Neuron (in vitro differentiated cells): ENCODE data around the gene EFCAB6.

Experiments
- H2AFZ ChIP-seq: one replicate; pipeline ENCODE4 v1.6.1; 2013; ENCODE audit warnings: low read depth, mild to moderate bottlenecking, inconsistent platforms, low read length, moderate library complexity
- H3K27me3 ChIP-seq: one replicate; pipeline ENCODE4 v1.6.1; 2013; ENCODE audit warnings: low read length; ENCODE audit not compliant: insufficient read depth
- H3K36me3 ChIP-seq: one replicate; pipeline ENCODE4 v1.6.1; 2013; ENCODE audit warnings: low read length; ENCODE audit not compliant: insufficient read depth
- H3K4me1 ChIP-seq: one replicate; pipeline ENCODE4 v1.6.1; 2013; ENCODE audit warnings: low read length; ENCODE audit not compliant: insufficient read depth
- H3K4me3 ChIP-seq: 2 replicates; pipeline ENCODE4 v1.5.1; 2013; ENCODE audit warnings: mild to moderate bottlenecking, low read length, moderate library complexity
- H3K9me3 ChIP-seq: one replicate; pipeline ENCODE4 v1.6.1; 2013; ENCODE audit warnings: low read length

Gene EFCAB6

DNA sequence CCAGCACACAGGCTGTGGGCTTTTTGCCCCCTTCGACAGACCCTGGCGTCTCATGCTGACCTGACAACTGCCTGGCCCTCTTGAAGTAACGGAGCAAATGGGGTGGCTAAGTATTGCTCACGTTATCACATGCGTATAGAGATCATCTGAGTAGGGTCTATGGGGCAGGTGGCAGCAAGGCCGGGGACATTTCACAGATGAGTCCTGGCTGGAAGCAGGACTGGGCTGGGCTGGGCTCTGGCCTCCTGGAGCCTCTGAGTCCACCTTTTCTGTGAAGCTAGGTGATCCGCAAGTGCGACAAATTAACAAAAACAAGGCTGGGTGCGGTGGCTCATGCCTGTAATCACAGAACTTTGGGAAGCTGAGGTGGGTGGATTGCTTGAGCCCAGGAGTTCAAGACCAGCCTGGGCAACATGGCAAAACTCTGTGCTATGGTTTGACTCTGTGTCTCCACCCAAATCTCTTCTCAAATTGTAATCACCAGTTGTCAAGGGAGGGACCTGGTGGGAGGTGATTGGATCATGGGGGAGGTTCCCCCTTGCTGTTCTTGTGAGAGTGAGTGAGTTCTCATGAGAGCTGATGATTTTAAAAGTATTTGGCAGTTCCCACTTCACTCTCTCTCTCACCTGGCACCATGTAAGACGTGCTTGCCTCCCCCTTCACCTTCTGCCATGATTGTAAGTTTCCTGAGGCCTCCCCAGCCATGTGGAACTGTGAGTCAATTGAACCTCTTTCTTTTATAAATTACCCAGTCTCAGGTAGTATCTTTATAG, 278.3 kb downstream of the EFCAB6 start:
- Histone ChIP-seq H3K27me3 (no peaks in the 10 kb centered on the region), H3K9me3 (peaks cover 2% of the 10 kb centered on the region), H2AFZ (no peak overlapping the region), H3K4me3 (no peak overlapping the region), H3K4me1 (no peaks in the 10 kb centered on the region), H3K36me3 (no peaks in the 10 kb centered on the region)

DNA sequence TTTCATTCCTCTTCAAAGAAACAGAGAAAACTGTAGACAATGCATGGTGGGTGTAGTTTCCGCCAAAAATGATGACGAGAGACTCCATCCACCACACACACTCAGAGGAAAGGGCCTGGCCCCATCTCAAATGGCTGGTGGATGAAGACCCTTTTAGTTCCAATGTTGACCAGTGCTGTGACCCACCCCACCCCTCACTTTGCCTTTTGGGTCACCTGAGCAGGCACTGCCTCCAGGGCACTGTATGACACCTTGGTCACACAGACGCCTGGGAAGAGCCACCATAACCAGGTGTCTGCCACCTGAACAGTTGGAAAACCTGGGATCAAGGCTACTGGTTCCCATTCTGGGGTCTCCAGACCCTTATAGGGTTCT, 279.0 kb downstream of the EFCAB6 start:
- peaks cover 2% of the 10 kb centered on the region for H3K9me3 ChIP-seq
- H3K4me3 ChIP-seq: no peak overlapping the region
- H3K36me3 ChIP-seq: no peaks in the 10 kb centered on the region
- H2AFZ ChIP-seq: no peak overlapping the region
- no peaks in the 10 kb centered on the region for H3K27me3 ChIP-seq
- H3K4me1 ChIP-seq: no peaks in the 10 kb centered on the region

DNA sequence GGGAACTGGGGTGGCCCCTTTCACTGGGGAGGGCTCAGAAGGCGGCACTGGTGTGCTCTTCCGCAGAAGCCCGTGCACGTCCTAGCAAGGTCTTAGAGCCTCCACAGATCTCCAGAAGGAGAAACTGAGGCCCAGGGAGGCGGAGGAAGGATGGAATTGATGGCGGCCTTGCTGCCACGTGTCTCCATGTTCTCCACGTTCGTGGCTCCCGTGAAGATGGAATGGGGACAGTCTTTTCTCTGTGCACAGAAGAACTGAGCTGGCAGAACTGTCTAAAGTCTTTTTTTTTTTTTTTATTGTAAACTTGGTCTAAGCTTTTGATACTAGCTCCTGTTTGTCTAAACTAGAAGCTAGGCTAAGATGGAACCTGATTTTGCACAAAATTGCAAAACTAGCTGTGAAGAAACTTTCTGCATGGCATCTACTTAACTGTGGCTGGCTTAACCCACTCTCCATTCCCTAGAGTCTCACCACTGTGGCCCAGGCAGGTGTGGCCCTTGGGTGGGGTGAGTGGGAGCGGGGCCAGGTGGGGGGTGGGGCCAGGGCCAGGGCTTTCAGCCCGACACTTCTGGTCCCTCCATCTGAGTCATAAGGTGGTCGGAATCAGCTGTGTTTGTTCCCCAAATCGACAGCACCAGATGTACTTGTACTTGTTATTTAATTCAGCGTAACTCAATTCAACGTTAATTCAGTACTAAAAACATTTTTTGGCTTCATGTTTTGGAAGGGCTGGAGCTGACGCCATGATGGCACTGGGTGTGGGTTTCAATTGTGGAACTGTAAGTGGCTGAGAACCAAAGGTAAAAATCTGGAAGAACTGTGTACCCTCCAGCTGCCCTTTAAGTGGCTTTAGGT, 279.6 kb downstream of the EFCAB6 start:
- H2AFZ ChIP-seq: no peak overlapping the region
- no peak overlapping the region for H3K4me3 ChIP-seq
- no peaks in the 10 kb centered on the region for H3K4me1 ChIP-seq
- no peaks in the 10 kb centered on the region for H3K27me3 ChIP-seq
- H3K9me3 ChIP-seq: peaks cover 2% of the 10 kb centered on the region
- H3K36me3 ChIP-seq: no peaks in the 10 kb centered on the region

DNA sequence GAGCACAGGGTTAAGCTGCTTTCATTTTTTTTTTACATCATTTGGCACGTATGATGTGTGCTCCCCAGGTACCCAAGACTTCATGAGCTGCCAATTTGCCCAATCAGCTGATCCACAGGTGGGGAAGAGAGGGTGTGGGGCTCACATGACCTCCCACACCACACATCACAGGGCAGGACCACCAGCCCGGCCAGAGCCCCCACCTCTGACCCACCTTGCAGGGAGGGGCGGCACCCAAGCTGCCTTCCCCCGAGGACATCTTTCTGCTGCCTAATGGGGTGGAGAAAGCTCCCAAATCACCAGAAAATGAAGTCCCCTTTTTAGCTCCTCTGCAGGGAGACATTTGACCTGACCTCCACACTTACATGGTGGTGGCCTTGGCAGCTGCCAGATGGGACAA, 280.5 kb downstream of the EFCAB6 start:
- Histone ChIP-seq H3K4me3 (no peak overlapping the region), H3K4me1 (no peaks in the 10 kb centered on the region), H3K36me3 (no peaks in the 10 kb centered on the region), H2AFZ (no peak overlapping the region), H3K27me3 (no peaks in the 10 kb centered on the region), H3K9me3 (no peaks in the 10 kb centered on the region)

DNA sequence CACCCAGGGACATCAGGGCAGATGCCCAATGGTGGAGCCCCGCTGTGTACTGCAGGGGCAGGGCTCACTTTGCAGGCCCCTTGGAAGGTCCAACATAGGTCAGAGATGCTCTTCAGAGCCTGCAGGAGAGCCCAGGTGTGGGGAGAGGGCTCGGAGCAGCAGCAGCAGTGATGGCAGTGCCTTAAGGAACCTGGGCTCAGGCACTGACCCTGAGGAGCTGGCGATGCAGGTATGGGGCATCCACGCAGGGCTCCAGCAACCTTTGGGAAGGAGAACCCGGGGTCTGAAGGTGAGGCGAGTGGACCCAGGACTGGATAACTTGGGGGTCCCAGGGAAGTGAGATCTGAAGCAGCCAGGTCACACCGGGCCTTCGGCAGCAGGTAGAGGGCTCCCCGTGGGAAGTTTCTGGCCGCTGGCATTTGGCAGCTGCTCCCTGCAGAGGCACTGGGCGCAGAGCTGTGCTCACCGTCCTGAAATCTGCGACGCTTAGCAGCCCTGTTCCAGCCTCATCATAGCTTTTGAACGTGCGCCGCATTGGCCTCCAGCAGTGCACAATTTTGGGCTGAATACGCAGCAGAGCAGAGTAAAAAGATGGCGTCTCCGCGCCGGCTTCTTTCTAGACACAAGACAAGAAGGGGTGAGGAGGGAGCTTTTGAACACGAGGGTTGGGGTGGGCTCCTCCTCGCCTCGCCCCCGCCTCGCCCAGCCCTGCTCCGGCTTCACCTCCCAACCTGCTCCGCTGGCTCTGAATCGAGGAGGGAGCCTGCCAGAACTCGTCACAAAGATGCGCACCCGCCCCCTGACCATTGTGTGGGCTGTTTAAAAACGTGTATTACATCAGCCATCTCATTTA, 281.5 kb downstream of the EFCAB6 start:
- Histone ChIP-seq H3K9me3 (no peaks in the 10 kb centered on the region), H3K4me1 (no peaks in the 10 kb centered on the region), H3K27me3 (no peaks in the 10 kb centered on the region), H2AFZ (no peak overlapping the region), H3K4me3 (no peak overlapping the region), H3K36me3 (no peaks in the 10 kb centered on the region)

DNA sequence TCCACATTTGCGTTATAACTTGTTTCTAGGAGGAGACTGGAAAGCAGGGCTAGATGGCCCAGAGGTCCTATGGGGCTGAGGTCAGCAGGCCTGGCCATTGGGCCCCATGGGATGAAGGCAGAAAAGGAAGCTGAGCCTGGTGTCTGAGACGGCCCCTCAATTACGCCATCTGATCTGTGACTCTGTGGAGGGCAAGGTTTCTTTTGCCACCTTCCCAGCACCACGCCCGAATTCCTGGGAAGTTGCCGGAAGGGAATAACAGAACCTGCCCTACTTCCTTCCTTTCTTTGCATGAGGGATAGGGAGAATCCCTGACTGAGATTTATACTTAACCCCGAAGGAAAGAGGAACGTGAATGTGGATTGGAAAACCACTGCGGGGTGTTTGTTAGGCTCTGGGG, 282.2 kb downstream of the EFCAB6 start:
- Histone ChIP-seq H3K9me3 (no peaks in the 10 kb centered on the region), H2AFZ (no peak overlapping the region), H3K4me1 (no peaks in the 10 kb centered on the region), H3K4me3 (no peak overlapping the region), H3K36me3 (no peaks in the 10 kb centered on the region), H3K27me3 (no peaks in the 10 kb centered on the region)

DNA sequence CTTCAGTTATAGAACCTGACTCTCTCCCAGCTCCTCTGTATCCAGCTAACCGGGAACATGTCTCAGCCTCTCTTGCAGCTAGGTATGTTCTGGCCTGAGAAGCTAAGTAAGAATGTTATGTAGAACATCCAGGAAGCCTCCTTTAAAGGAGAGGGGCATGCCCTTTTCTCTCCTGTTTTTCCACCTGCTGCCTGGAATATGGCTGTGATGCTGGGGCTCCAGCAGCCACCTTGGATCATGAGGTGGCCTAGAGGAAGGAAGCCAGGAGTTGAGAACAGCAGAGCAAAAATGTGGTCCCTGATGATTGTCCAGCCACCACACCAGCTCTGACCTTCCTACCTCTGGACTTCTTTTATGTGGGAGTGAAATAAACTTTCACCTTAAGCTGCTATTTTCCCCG, 282.6 kb downstream of the EFCAB6 start:
- no peaks in the 10 kb centered on the region for H3K36me3 ChIP-seq
- H2AFZ ChIP-seq: no peak overlapping the region
- H3K4me1 ChIP-seq: no peaks in the 10 kb centered on the region
- no peaks in the 10 kb centered on the region for H3K27me3 ChIP-seq
- H3K4me3 ChIP-seq: no peak overlapping the region
- no peaks in the 10 kb centered on the region for H3K9me3 ChIP-seq

DNA sequence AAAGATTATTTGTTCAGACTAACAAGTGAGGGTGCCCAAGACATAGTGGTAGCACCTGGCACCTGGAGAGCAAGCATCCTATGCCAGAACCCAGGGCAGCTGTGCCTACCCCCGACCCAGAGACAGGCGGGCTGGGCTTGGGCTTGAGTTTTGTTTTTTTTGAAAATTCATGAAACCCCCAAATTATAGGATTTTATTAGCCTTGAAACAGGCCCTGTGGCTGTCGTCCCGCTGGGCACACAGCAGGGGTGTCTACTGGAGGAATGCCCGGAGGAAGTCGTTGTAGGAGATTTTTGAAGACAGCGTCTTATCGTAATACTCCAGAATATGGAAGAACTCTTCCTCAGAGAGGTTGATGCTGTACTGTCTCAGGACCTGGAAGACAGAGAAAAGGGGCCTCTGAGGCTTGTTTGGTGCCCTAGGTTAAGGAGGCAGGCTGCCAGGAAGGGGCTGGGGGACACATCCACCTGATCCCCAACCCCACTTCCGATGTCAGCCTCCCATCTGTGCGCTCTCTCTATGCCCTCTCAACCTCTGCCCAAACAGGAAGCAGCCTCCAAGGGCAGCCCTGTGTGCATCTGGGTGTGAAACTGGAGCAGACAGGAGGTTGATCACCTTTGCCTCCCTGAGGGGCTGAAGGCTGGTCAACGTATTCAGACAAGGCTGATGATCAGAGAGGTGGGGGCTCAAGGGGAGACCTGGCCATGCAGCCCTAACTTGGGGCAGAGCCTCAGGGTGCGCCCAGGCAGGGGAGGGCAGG, 283.3 kb downstream of the EFCAB6 start:
- no peaks in the 10 kb centered on the region for H3K9me3 ChIP-seq

DNA sequence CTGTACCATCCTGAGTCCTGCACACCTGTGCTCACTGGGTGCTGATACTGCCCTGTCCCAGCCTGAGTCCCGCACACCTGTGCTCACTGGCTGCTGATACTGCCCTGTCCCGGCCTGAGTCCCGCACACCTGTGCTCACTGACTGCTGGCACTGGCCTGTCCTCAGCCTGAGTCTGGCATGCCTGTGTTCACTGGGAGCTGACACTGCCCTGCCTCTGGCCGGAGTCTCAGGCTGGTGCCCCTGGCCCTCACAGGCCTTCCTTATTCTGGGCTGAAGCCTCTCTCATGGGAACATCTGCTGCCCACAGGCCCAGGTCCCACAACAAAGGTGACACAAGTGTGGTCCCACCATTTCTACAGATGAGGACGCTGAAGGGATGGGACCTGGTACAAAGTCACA, 285.2 kb downstream of the EFCAB6 start:
- no peaks in the 10 kb centered on the region for H3K36me3 ChIP-seq
- no peaks in the 10 kb centered on the region for H3K9me3 ChIP-seq
- no peaks in the 10 kb centered on the region for H3K4me1 ChIP-seq
- no peak overlapping the region for H2AFZ ChIP-seq
- no peak overlapping the region for H3K4me3 ChIP-seq
- H3K27me3 ChIP-seq: no peaks in the 10 kb centered on the region

More for the DNA sequence above, 283.3 kb downstream of the EFCAB6 start:
- no peak overlapping the region for H2AFZ ChIP-seq
- no peaks in the 10 kb centered on the region for H3K4me1 ChIP-seq
- no peak overlapping the region for H3K4me3 ChIP-seq
- no peaks in the 10 kb centered on the region for H3K27me3 ChIP-seq
- no peaks in the 10 kb centered on the region for H3K36me3 ChIP-seq

DNA sequence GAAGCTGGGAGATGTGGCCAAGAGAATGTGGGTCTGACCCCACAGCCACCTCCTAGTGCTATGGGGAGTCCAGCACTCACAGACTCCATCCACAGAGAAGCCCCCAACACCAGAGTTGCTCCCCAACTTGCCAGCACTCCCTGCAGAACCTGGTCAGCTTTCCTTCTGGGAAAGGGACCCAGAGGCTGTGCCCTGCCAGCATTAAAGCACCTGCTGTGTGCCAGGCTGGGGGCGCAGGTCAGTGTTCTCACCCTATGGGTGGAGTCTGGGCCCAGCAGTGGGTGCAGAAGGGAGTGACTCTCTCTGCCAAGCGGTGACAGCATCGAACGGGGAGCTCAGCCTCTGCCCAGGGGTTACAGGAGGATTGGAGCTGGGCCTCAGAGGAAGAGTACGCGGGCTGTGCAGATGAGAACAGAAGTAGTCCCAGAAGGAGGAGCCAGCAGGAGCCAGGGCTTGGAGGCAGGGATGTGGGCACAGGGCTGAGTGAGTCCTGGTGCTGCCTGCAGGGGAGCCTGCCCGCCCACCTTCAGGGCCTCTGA, 285.9 kb downstream of the EFCAB6 start:
- H2AFZ ChIP-seq: no peak overlapping the region
- no peak overlapping the region for H3K4me3 ChIP-seq

DNA sequence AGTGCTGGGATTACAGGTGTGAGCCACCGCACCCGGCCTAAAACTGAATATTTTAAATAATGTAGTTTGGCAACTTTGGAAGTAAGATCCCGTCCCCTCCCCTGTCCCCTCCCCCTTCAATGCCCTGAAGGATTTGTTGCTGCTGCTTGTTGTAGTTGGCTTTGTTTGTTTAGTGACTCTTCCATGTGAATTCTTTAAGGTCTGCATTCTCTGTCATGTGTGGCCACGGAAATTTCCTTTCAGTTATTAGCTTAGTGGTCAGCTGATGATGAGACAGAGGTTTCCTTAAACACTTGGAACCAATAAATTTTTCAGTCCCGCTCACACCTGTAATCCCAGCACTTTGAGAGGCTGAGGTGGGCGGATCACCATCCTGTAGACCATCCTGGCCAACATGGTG, 290.4 kb downstream of the EFCAB6 start:
- Histone ChIP-seq H2AFZ (no peak overlapping the region), H3K9me3 (no peaks in the 10 kb centered on the region), H3K27me3 (no peaks in the 10 kb centered on the region), H3K4me1 (no peaks in the 10 kb centered on the region), H3K4me3 (no peak overlapping the region), H3K36me3 (no peaks in the 10 kb centered on the region)

More for the DNA sequence above, 285.9 kb downstream of the EFCAB6 start:
- H3K27me3 ChIP-seq: no peaks in the 10 kb centered on the region
- no peaks in the 10 kb centered on the region for H3K9me3 ChIP-seq
- no peaks in the 10 kb centered on the region for H3K4me1 ChIP-seq
- H3K36me3 ChIP-seq: no peaks in the 10 kb centered on the region

DNA sequence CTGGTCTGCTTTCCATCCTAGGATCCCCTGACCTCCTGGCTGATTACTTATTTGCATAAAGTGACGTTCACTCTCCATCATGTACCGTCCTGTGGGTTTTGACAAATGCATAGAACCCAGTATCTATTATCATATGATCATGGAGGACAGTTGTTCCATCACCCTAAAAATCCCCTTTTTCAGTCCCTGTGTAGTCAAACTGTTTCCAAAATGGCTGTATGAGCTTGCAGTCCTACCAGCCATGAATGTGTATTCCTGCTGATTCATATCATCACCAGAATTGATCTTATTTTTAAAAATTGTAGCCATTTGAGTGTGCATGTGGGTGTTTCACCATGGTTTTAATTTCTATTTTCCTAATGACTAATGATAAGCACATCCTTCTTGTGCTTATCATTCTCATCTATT, 291.5 kb downstream of the EFCAB6 start:
- no peaks in the 10 kb centered on the region for H3K4me1 ChIP-seq
- H3K36me3 ChIP-seq: no peaks in the 10 kb centered on the region
- H3K4me3 ChIP-seq: no peak overlapping the region
- H3K27me3 ChIP-seq: no peaks in the 10 kb centered on the region
- no peak overlapping the region for H2AFZ ChIP-seq
- no peaks in the 10 kb centered on the region for H3K9me3 ChIP-seq
